ENCODE measurements around the gene HSD17B1.

The HSD17B1 gene

DNA sequence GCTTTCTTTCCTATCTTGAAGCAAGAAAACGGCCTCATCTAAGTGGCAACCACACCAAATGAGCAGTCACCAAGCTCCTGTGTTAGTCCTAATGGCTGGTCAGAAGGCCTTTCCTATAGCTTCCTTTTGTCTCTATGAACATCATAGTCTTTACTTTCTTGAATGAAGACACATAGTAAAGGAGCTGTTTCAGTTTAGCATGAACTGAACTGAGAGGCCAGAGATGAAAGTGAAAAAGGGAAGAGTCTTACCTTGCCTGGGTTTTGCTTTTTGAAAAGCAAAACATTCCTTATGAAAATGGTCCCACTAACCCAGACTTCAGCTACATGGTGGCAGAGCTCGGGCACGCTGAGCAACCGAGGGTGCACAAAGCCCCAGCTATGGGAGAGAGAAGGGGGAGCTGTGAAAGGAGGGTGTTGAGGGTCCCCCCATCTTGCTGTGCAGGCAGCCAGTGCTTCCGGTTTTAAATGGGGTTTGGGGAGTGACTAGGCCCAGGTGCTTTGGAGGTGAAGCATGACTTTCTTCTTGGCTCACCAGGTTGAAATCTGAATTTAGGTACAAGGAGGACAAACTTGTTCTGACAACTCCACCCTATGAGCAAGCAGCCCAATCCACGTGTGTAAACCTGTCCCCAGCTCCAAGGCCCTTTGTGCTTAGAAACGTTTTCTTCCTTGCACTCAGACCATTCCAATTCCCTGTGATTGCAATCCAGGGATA is 33.9 kb downstream of the HSD17B1 start:
- Histone ChIP-seq H3K9me3 (no peaks in the 10 kb centered on the region), H3K27ac (peak overlapping the region; percentile 13), H3K36me3 (peaks cover 92% of the 10 kb centered on the region), H3K4me3 (ENCODE audit: low read depth in 1 of 2, low read length in 1 of 2) (no peak overlapping the region), H3K27me3 (no peaks in the 10 kb centered on the region), H3K4me1 (ENCODE audit: control insufficient read depth in 1 of 2, insufficient read depth in 1 of 2, low read depth in 1 of 2, low read length in 1 of 2) (peaks cover 13 to 19% of the 10 kb centered on the region in 2 experiments)
- TF ChIP-seq, protein P1, sequence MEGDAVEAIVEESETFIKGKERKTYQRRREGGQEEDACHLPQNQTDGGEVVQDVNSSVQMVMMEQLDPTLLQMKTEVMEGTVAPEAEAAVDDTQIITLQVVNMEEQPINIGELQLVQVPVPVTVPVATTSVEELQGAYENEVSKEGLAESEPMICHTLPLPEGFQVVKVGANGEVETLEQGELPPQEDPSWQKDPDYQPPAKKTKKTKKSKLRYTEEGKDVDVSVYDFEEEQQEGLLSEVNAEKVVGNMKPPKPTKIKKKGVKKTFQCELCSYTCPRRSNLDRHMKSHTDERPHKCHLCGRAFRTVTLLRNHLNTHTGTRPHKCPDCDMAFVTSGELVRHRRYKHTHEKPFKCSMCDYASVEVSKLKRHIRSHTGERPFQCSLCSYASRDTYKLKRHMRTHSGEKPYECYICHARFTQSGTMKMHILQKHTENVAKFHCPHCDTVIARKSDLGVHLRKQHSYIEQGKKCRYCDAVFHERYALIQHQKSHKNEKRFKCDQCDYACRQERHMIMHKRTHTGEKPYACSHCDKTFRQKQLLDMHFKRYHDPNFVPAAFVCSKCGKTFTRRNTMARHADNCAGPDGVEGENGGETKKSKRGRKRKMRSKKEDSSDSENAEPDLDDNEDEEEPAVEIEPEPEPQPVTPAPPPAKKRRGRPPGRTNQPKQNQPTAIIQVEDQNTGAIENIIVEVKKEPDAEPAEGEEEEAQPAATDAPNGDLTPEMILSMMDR (IDR thresholded peaks at IDR 0.05), result no peak

DNA sequence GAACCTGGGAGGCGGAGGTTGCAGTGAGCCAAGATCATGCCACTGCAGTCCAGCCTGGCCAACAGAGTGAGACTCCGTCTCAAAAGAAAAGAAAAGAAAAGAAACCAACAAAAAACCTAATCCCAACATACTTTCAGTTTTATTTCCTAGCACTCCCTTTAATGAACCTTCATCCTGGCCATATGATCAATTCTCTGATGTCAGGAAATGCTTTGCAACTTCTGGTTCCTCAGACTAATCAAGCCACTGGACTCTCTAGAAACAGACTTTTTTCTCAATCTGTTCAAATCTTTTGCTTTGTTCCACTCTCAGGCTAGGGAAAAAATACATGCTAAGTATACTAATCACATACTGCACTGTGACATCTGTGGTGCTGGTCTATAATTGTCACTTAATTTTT is 38.2 kb downstream of the HSD17B1 start:
- no peaks in the 10 kb centered on the region for H3K9me3 ChIP-seq
- no peaks in the 10 kb centered on the region for H3K27me3 ChIP-seq
- no peak overlapping the region for H3K27ac ChIP-seq
- peaks cover 0 to 2% of the 10 kb centered on the region in 2 experiments for H3K4me1 ChIP-seq (ENCODE audit: control insufficient read depth in 1 of 2, insufficient read depth in 1 of 2, low read depth in 1 of 2, low read length in 1 of 2)
- no peak overlapping the region for H3K4me3 ChIP-seq (ENCODE audit: low read depth in 1 of 2, low read length in 1 of 2)
- TF ChIP-seq, protein P1 (IDR thresholded peaks at IDR 0.05), result no peak
- H3K36me3 ChIP-seq, result peaks cover 64% of the 10 kb centered on the region

DNA sequence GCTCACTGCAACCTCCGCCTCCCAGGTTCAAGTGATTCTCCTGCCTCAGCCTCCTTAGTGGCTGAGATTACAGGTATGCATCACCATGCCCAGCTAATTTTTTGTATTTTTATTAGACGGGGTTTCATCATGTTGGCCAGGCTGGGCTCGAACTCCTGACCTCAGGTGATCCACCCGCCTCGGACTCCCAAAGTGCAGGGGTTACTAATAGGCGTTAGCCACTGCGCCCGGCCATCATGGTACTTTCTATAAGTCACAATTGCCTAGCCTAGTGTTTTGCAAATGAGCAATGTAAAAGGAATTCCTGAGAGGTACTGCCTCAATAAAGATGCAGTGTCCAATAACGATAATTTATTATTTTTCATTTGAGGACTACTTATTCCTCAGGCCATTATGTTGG is 38.7 kb downstream of the HSD17B1 start:
- H3K4me3 ChIP-seq (ENCODE audit: low read depth in 1 of 2, low read length in 1 of 2), result no peak overlapping the region
- TF ChIP-seq, protein P1 (IDR thresholded peaks at IDR 0.05), result no peak
- H3K27ac ChIP-seq, result no peak overlapping the region
- H3K27me3 ChIP-seq, result no peaks in the 10 kb centered on the region
- no peaks in the 10 kb centered on the region for H3K4me1 ChIP-seq (ENCODE audit: control insufficient read depth in 1 of 2, insufficient read depth in 1 of 2, low read depth in 1 of 2, low read length in 1 of 2)
- peaks cover 58% of the 10 kb centered on the region for H3K36me3 ChIP-seq
- H3K9me3 ChIP-seq, result no peaks in the 10 kb centered on the region

DNA sequence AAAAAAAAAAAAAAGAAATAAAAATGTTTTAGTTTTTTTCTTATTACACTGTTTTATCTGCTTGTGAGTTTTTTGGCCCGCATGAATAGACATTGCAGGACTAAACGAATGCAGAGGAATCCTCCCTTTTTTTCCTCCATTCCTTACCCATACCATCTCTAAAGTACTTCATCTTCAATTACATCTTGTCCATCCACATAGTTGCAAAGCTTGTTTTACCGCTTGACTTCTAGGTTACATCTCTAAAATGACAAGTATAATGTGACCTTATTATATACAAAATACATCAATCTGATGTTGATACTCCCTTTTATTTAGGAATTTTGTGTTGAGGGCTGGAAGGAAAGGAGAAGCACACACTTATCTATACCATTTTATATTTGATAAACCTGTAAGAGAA is 43.7 kb downstream of the HSD17B1 start:
- Histone ChIP-seq H3K4me3 (ENCODE audit: low read depth in 1 of 2, low read length in 1 of 2) (no peak overlapping the region), H3K27ac (no peak overlapping the region), H3K4me1 (ENCODE audit: control insufficient read depth in 1 of 2, insufficient read depth in 1 of 2, low read depth in 1 of 2, low read length in 1 of 2) (no peaks in the 10 kb centered on the region), H3K36me3 (peaks cover 14% of the 10 kb centered on the region), H3K9me3 (no peaks in the 10 kb centered on the region), H3K27me3 (no peaks in the 10 kb centered on the region)
- TF ChIP-seq, protein P1 (IDR thresholded peaks at IDR 0.05), result no peak

DNA sequence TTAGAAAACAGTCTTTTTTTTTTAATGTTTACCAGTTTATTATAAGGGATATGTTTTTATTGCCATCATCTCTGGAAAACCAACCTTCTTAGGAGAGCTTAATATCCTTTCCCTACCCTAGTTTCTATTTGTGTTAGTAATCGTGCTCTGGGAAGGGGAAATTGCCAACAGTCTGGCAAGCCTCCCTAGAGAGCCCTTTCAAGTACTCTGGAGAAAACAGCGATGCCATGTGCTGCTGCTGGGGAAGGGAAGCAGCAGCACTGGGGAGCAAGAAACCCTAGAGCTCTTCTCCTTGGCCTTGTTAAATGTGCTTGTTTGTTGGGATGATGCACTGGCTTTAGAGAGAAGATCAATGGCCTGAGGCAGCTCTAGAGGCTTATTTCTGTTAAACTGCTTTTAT is 46.2 kb downstream of the HSD17B1 start:
- Histone ChIP-seq H3K4me1 (ENCODE audit: control insufficient read depth in 1 of 2, insufficient read depth in 1 of 2, low read depth in 1 of 2, low read length in 1 of 2) (no peaks in the 10 kb centered on the region), H3K27ac (peak overlapping the region; percentile 3), H3K4me3 (ENCODE audit: low read depth in 1 of 2, low read length in 1 of 2) (no peak overlapping the region), H3K9me3 (no peaks in the 10 kb centered on the region), H3K27me3 (no peaks in the 10 kb centered on the region), H3K36me3 (peaks cover 5% of the 10 kb centered on the region)
- TF ChIP-seq, protein P1 (IDR thresholded peaks at IDR 0.05), result no peak

Data from neutrophil (primary cell).